Endodermal cell (in vitro differentiated cells): ENCODE results near the gene MYH6. TPM values are rescaled to one million over a fixed set of nuclear protein-coding genes. Genes with fewer than 3 reads are reported as not detected.
A peak's percentile ranks its signal among the peaks of the same experiment; 100 is the strongest.

Experiments
- DNase-seq: peaks from one replicate; pipeline ENCODE4 v3.0.0-alpha.2; 2017
- H3K27ac ChIP-seq: 2 replicates; pipeline ENCODE4 v1.5.1; 2013; ENCODE audit warnings: mild to moderate bottlenecking, low read depth, low read length, moderate library complexity
- H3K27me3 ChIP-seq: 2 replicates; pipeline ENCODE4 v1.6.1; 2013; ENCODE audit warnings: mild to moderate bottlenecking, low read length, moderate library complexity; ENCODE audit not compliant: insufficient read depth, control insufficient read depth, poor library complexity, severe bottlenecking
- H3K36me3 ChIP-seq: 2 replicates; pipeline ENCODE4 v1.7.0; 2013; ENCODE audit warnings: mild to moderate bottlenecking, low read length, moderate library complexity; ENCODE audit not compliant: control insufficient read depth, insufficient read depth
- H3K4me1 ChIP-seq: one replicate; pipeline ENCODE4 v1.7.0; 2013; ENCODE audit warnings: low read length; ENCODE audit not compliant: control insufficient read depth, insufficient read depth
- H3K4me3 ChIP-seq: 2 replicates; pipeline ENCODE4 v1.5.1; 2013; ENCODE audit warnings: mild to moderate bottlenecking, low read length, moderate library complexity
- H3K9ac ChIP-seq: 2 replicates; pipeline ENCODE4 v1.6.1; 2013; ENCODE audit warnings: mild to moderate bottlenecking, low read length, moderate library complexity; ENCODE audit not compliant: poor library complexity, severe bottlenecking; ENCODE audit errors: extremely low read depth
- H3K9me3 ChIP-seq: 2 replicates; pipeline ENCODE4 v1.6.1; 2013; ENCODE audit warnings: mild to moderate bottlenecking, low read length, moderate library complexity; ENCODE audit not compliant: control insufficient read depth
- H3K27ac Mint-ChIP-seq: 2 replicates; pipeline ENCODE4 v1.8.0; 2020; ENCODE audit warnings: mixed read lengths
- H3K27me3 Mint-ChIP-seq: 2 replicates; pipeline ENCODE4 v1.8.0; 2021; ENCODE audit warnings: mild to moderate bottlenecking, mixed read lengths; ENCODE audit not compliant: insufficient read depth
- H3K36me3 Mint-ChIP-seq: 2 replicates; pipeline ENCODE4 v1.8.0; 2020; ENCODE audit warnings: low read depth, mixed read lengths
- H3K4me1 Mint-ChIP-seq: 2 replicates; pipeline ENCODE4 v1.8.0; 2020; ENCODE audit warnings: mixed read lengths
- H3K4me3 Mint-ChIP-seq: 2 replicates; pipeline ENCODE4 v1.8.0; 2020; ENCODE audit warnings: mild to moderate bottlenecking, moderate library complexity, mixed read lengths
- H3K9me3 Mint-ChIP-seq: 2 replicates; pipeline ENCODE4 v1.8.0; 2020; ENCODE audit warnings: mild to moderate bottlenecking, mixed read lengths
- WGBS, 2 experiments: methylation state at CpG; one replicate each; pipeline versions ENCODE4 v1.1.5 to v1.1.7; 2013; ENCODE audit warnings: missing lambda C conversion rate in 2 of 2, mixed read lengths in 1 of 2; ENCODE audit not compliant: insufficient coverage in 1 of 2, insufficient read length in 1 of 2; 5-methylcytosine and 5-hydroxymethylcytosine counted together
- microRNA-seq: library from miRNA; unstranded; fragments of <30 nt; microRNA quantifications from one replicate; pipeline ENCODE4 v1.2.0, GENCODE V29; 2020; ENCODE audit warnings: borderline microRNAs expressed
- total RNA-seq, 2 donors: library from RNA; stranded (reverse); fragmentation: NEBNext Ultra II Directional in 1 of 2; extraction: Animal tissue kit (Norgen Biotek cat#: 25700) in 1 of 2; gene quantifications; 2 replicates in 1 of 2; 3 replicates in 1 of 2; pipeline ENCODE4 v1.2.1, GENCODE V29; 2021
- TF ChIP-seq, protein P1 (sequence below): fragments of 200-600 bp; sonication (generic); conservative IDR thresholded peaks from 2 replicates; pipeline ENCODE4 v1.5.0; 2021; ENCODE audit warnings: antibody characterized with exemption, mild to moderate bottlenecking

Gene MYH6
- total RNA-seq, 2 donors from 2014 or later = not detected

DNA sequence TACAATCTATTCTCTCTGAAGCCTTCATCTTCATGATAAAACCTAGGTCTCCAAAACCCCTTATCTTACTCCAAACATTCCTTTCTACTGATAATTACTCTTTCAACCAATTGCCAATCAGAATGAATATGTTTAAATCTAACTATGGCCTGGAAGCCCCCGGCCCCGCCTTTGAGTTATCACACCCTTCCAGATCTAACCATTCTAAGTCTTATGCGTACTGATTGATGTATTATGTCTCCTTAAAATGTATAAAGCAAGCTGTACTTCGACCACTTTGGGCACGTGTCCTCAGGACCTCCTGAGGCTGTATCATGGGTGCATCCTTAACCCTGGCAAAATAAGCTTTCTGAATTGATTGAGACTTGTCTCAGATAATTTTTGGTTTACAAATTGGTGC lies 72.5 kb downstream of the MYH6 start:
- Histone ChIP-seq H3K4me1 (no peaks in the 10 kb centered on the region), H3K9ac (no peak overlapping the region), H3K36me3 (no peaks in the 10 kb centered on the region), H3K27ac (no peak overlapping the region), H3K9me3 (peaks cover 43% of the 10 kb centered on the region), H3K27me3 (no peaks in the 10 kb centered on the region), H3K4me3 (no peak overlapping the region)
- 86 to 97% methylated on average over 5 of the region's 5 CpGs for WGBS, 2 experiments
- TF ChIP-seq, protein P1, sequence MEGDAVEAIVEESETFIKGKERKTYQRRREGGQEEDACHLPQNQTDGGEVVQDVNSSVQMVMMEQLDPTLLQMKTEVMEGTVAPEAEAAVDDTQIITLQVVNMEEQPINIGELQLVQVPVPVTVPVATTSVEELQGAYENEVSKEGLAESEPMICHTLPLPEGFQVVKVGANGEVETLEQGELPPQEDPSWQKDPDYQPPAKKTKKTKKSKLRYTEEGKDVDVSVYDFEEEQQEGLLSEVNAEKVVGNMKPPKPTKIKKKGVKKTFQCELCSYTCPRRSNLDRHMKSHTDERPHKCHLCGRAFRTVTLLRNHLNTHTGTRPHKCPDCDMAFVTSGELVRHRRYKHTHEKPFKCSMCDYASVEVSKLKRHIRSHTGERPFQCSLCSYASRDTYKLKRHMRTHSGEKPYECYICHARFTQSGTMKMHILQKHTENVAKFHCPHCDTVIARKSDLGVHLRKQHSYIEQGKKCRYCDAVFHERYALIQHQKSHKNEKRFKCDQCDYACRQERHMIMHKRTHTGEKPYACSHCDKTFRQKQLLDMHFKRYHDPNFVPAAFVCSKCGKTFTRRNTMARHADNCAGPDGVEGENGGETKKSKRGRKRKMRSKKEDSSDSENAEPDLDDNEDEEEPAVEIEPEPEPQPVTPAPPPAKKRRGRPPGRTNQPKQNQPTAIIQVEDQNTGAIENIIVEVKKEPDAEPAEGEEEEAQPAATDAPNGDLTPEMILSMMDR = no peak
- Mint-ChIP-seq H3K27me3 (peaks cover 32% of the 10 kb centered on the region), H3K36me3 (peaks cover 6% of the 10 kb centered on the region), H3K4me3 (no peak overlapping the region), H3K4me1 (no peaks in the 10 kb centered on the region), H3K27ac (no peak overlapping the region), H3K9me3 (peaks cover 41% of the 10 kb centered on the region)
- no peak for DNase-seq

Small RNA genes lying within 50 kb of the gene (microRNA-seq; reads per million reads assigned to microRNA genes)
- 11.1 reads per million, percentile 47 among the genes with 10 or more reads in this experiment for gene MIR208A
- 1.0 reads per million for gene MIR208B

Other genes starting within 250 kb of the MYH6 start
- 10 to 100 TPM; 47.6 to 48.9 TPM for gene SLC7A8, start 224.6 kb downstream of the MYH6 start, total RNA-seq
- gene RNF212B, start 170.3 kb downstream of the MYH6 start, total RNA-seq = not detected
- gene HOMEZ, start 122.1 kb downstream of the MYH6 start, total RNA-seq = 10 to 100 TPM; 23.8 to 32.0 TPM
- 1 to 10 TPM; 5.7 to 6.5 TPM for gene PPP1R3E, start 105.4 kb downstream of the MYH6 start, total RNA-seq
- gene BCL2L2, start 101.4 kb downstream of the MYH6 start, total RNA-seq = 10 to 100 TPM; 21.9 to 29.5 TPM
- gene PABPN1, start 86.8 kb downstream of the MYH6 start, total RNA-seq = 100 to 1,000 TPM; 293 TPM
- gene SLC22A17, start 55.4 kb downstream of the MYH6 start, total RNA-seq = 10 to 100 TPM; 49.9 to 89.0 TPM
- gene EFS, start 43.1 kb downstream of the MYH6 start, total RNA-seq = 10 to 100 TPM; 69.9 to 96.4 TPM
- not detected for gene IL25, start 35.5 kb downstream of the MYH6 start, total RNA-seq
- 1 to 10 TPM in 1 of 2 donors, under 1 TPM in 1; 0.40 to 1.4 TPM for gene CMTM5, start 31.2 kb downstream of the MYH6 start, total RNA-seq
- under 1 TPM in 1 of 2 donors, not detected in 1; 0.55 TPM for gene MYH7, start 27.4 kb upstream of the MYH6 start, total RNA-seq
- 10 to 100 TPM; 43.2 to 45.3 TPM for gene NGDN, start 61.4 kb upstream of the MYH6 start, total RNA-seq
- 10 to 100 TPM; 12.8 to 15.4 TPM for gene ZFHX2, start 143.5 kb upstream of the MYH6 start, total RNA-seq
- gene THTPA, start 148.0 kb upstream of the MYH6 start, total RNA-seq = 10 to 100 TPM; 13.0 to 17.0 TPM
- gene AP1G2, start 159.5 kb upstream of the MYH6 start, total RNA-seq = 100 to 1,000 TPM; 203 to 209 TPM
- gene JPH4, start 170.5 kb upstream of the MYH6 start, total RNA-seq = under 1 TPM; 0.18 to 0.91 TPM
- 1 to 10 TPM in 1 of 2 donors, under 1 TPM in 1; 0.66 to 1.2 TPM for gene DHRS2, start 228.1 kb upstream of the MYH6 start, total RNA-seq